GM21825 (cell line): ENCODE measurements around the gene IRF9.
A peak's percentile ranks its signal among the peaks of the same experiment; 100 is the strongest.

ENCODE experiments used
- ATAC-seq: cut with Tn5 transposase; IDR thresholded peaks from one replicate; pipeline ENCODE4 v1.9.1; 2021; ENCODE audit warnings: mild to moderate bottlenecking, moderate library complexity; ENCODE audit not compliant: unreplicated experiment

Gene IRF9

DNA sequence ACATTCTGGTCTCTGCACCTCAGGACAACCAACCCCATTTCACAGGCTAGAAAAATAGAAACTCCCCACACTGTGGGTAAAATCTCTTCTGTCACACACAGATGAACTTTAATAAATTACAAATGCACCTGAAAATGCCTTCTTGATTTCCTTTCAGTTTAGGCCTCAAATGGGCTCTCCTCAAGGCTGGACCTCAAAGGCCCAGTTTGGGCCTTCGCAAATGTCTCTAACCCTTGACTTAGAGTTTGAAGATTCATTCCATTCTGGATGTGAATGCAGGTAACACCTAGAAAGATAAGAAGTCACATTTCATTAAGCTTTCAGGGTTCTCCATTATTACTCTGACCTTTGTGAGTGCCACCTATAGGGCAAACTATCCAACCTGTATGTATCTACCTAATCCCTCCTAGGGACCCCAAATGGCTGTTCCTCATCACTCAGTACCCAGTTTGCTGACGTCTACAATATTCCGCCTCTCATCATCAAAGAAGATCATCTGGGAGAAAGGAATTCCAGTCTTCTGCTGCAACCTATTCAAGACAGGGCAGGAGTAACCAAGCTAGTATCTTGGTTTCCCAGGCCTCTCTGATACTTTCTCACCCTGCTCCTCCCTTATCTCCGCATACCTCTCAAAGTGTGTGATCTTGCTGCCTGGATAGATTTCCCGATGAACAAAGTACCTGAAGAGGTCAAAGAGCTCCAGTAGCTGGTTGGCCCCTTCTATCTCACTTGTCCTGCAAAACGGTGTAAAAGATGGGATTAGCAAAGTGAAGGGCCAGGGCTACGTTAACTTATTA lies 53.0 kb downstream of the IRF9 start:
- ATAC-seq = no peak

DNA sequence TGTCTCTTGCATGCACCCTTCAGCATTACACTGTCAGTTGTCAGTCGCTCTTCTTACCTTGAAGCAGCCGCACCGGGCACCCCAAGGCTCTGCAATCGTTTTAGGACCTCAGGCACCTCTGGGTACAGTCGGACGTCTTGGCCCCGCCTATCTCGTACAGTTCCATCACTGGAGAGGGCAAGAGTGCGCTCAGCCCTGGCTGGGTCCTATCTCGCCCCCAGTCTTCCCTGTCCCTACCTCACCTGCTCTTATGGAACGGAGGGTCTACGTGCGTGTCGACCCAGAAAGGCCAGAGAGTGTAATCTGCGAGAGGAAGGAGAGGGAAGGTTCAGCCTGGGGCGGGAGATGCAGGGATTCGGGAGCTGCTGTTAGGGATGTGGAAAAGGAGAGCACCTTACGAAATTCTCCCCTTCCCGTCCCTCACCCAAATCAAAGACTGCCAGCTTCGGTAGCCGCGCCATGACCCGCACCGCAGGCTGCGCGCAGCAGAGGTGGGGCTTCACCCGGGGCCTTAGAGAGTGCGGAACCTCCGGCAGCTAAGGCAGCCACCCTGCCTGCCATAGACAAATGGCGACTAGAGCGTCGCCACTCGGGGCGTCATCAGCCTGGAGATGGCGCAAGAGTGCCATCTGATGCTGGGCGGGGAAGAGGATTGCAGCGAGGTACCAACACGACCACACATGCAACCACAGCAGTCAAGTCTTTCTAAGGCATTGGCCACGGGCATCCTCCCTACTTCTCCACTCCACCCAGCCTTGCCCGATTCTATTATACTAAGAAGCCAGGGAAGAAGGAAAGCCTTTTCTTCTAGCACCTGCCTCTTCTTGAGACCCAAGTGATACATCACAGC lies 54.7 kb downstream of the IRF9 start, which contains the start of gene MDP1:
TSS of gene MDP1 (minus strand) at position 572 of the 850 bp plus-strand sequence. CDS start at position 461, 111 bp downstream.
- ATAC-seq = peak; percentile 72
